ENCODE data around the gene MMD2.

MMD2 gene

GRCh38 chr7:4957847-4958476 is 1.0 kb downstream of the MMD2 start:
- Histone ChIP-seq H3K27ac (ENCODE audit: low read length) (no peak overlapping the region), H3K4me1 (ENCODE audit: low read length) (no peaks in the 10 kb centered on the region), H3K79me2 (ENCODE audit: low read length) (no peaks in the 10 kb centered on the region), H3K4me2 (ENCODE audit: low read depth, low read length) (no peak overlapping the region), H3K9me3 (replicated peaks; ENCODE audit: insufficient read depth, low read length) (no peaks in the 10 kb centered on the region), H3K27me3 (replicated peaks; ENCODE audit: insufficient read depth, low read length) (peaks cover 40% of the 10 kb centered on the region), H3K9ac (ENCODE audit: low read length) (no peak overlapping the region), H3K4me3 (ENCODE audit: low read length) (no peak overlapping the region), H3K36me3 (replicated peaks; ENCODE audit: insufficient read depth, low read length) (no peaks in the 10 kb centered on the region), H4K20me1 (ENCODE audit: insufficient read depth, low read length) (no peaks in the 10 kb centered on the region), H3K9me2 (replicated peaks; ENCODE audit: insufficient read depth, low read length) (no peaks in the 10 kb centered on the region), H3F3A (ENCODE audit: insufficient read depth, low read length) (no peaks in the 10 kb centered on the region), H2AFZ (ENCODE audit: low read length) (no peak overlapping the region)
- TF ChIP-seq CTCF (IDR thresholded peaks at IDR 0.05; ENCODE audit: low read length), result no peak
- no peak for TF ChIP-seq EZH2phosphoT487 (IDR thresholded peaks at IDR 0.05; ENCODE audit: low read length)
- TF ChIP-seq EZH2 (optimal IDR thresholded peaks at IDR 0.05; ENCODE audit: low read depth, low read length), result no peak
- DNase-seq, result no peak

GRCh38 chr7:4951903-4952636 is 6.9 kb downstream of the MMD2 start:
- no peaks in the 10 kb centered on the region for H3K79me2 ChIP-seq (ENCODE audit: low read length)
- H3K27ac ChIP-seq (ENCODE audit: low read length), result no peak overlapping the region
- no peak for TF ChIP-seq CTCF (IDR thresholded peaks at IDR 0.05; ENCODE audit: low read length)
- TF ChIP-seq EZH2phosphoT487 (IDR thresholded peaks at IDR 0.05; ENCODE audit: low read length), result no peak
- no peak for TF ChIP-seq EZH2 (optimal IDR thresholded peaks at IDR 0.05; ENCODE audit: low read depth, low read length)
- DNase-seq, result peak; percentile 28
- no peak overlapping the region for H2AFZ ChIP-seq (ENCODE audit: low read length)
- no peak overlapping the region for H3K4me3 ChIP-seq (ENCODE audit: low read length)
- H3K9ac ChIP-seq (ENCODE audit: low read length), result no peak overlapping the region
- no peaks in the 10 kb centered on the region for H3K9me3 ChIP-seq (replicated peaks; ENCODE audit: insufficient read depth, low read length)
- no peaks in the 10 kb centered on the region for H3K9me2 ChIP-seq (replicated peaks; ENCODE audit: insufficient read depth, low read length)
- no peak overlapping the region for H3K4me2 ChIP-seq (ENCODE audit: low read depth, low read length)
- no peaks in the 10 kb centered on the region for H3K36me3 ChIP-seq (replicated peaks; ENCODE audit: insufficient read depth, low read length)
- H3K4me1 ChIP-seq (ENCODE audit: low read length), result no peaks in the 10 kb centered on the region
- no peaks in the 10 kb centered on the region for H4K20me1 ChIP-seq (ENCODE audit: insufficient read depth, low read length)
- peaks cover 22% of the 10 kb centered on the region for H3K27me3 ChIP-seq (replicated peaks; ENCODE audit: insufficient read depth, low read length)
- H3F3A ChIP-seq (ENCODE audit: insufficient read depth, low read length), result no peaks in the 10 kb centered on the region

- Histone ChIP-seq H3K4me3 (ENCODE audit: low read length) (no peak overlapping the region), H3K9ac (ENCODE audit: low read length) (no peak overlapping the region), H3K27ac (ENCODE audit: low read length) (no peak overlapping the region), H3K27me3 (replicated peaks; ENCODE audit: insufficient read depth, low read length) (peaks cover 21% of the 10 kb centered on the region), H3K36me3 (replicated peaks; ENCODE audit: insufficient read depth, low read length) (no peaks in the 10 kb centered on the region), H4K20me1 (ENCODE audit: insufficient read depth, low read length) (no peaks in the 10 kb centered on the region), H3K4me1 (ENCODE audit: low read length) (no peaks in the 10 kb centered on the region), H3K9me2 (replicated peaks; ENCODE audit: insufficient read depth, low read length) (no peaks in the 10 kb centered on the region), H3K79me2 (ENCODE audit: low read length) (no peaks in the 10 kb centered on the region), H2AFZ (ENCODE audit: low read length) (no peak overlapping the region), H3F3A (ENCODE audit: insufficient read depth, low read length) (no peaks in the 10 kb centered on the region), H3K4me2 (ENCODE audit: low read depth, low read length) (no peak overlapping the region), H3K9me3 (replicated peaks; ENCODE audit: insufficient read depth, low read length) (no peaks in the 10 kb centered on the region)
- TF ChIP-seq EZH2 (optimal IDR thresholded peaks at IDR 0.05; ENCODE audit: low read depth, low read length) (no peak), CTCF (IDR thresholded peaks at IDR 0.05; ENCODE audit: low read length) (no peak), EZH2phosphoT487 (IDR thresholded peaks at IDR 0.05; ENCODE audit: low read length) (no peak)
- DNase-seq, result no peak
Observed at GRCh38 chr7:4951304-4951703, 7.7 kb downstream of the MMD2 start.
